Measurements from ENCODE around the gene TEAD1. TPM values are rescaled to one million over a fixed set of nuclear protein-coding genes. Genes with fewer than 3 reads are reported as not detected.

Gene TEAD1
- polyA plus RNA-seq, 1 donor from 2014 or later = 12.2 TPM

DNA sequence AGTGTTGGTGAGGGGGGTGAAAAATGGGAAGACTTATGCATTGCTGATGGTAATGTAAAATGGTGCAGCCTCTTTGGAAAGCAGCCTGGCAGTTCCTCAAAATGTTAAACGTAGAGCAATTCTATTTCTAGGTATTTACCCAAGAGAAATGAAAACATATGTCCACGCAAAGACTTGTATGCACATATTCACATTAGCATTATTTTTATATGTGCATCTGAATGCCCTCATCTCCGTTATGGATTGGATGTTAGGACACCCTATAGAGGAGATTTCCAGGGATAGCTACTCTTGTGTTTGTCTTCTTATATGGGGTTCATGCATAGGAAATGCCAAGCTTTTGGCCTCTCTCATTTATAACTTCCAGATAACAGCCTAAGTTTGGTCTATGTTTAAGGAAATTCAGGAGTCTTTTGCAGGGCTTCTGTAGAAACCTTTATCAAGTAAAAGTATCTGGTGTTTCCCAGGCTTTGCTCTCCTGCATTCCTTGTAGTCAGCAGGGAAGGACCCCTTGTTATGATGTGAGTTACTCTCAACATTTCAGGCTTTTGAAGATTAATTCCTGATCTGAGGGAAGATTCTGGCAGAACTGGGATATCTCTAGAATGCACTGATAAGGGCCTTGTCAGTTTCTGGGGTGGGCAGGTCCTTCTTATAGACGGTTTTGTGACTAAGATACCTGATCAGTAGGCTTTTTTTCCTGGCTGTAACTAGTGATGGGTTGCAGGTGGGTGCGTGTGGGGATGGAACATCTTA lies 116.8 kb downstream of the TEAD1 start:
- Histone ChIP-seq H3K9ac (ENCODE audit: low read length) (no peak overlapping the region), H3K9me2 (ENCODE audit: insufficient read depth, low read length) (no peaks in the 10 kb centered on the region), H3K4me2 (ENCODE audit: low read length) (no peak overlapping the region), H3F3A (ENCODE audit: insufficient read depth, low read length, poor library complexity, severe bottlenecking) (no peaks in the 10 kb centered on the region), H2AFZ (ENCODE audit: low read depth, low read length) (no peak overlapping the region), H3K27ac (ENCODE audit: low read length) (no peak overlapping the region), H4K20me1 (ENCODE audit: insufficient read depth) (no peaks in the 10 kb centered on the region), H3K4me3 (ENCODE audit: low read length) (no peak overlapping the region), H3K79me2 (replicated peaks; ENCODE audit: insufficient read depth, low read length) (peaks cover 14% of the 10 kb centered on the region), H3K9me3 (ENCODE audit: low read length) (no peaks in the 10 kb centered on the region), H3K36me3 (ENCODE audit: insufficient read depth, low read length) (no peaks in the 10 kb centered on the region), H3K27me3 (ENCODE audit: insufficient read depth, low read depth, low read length) (no peaks in the 10 kb centered on the region)
- TF ChIP-seq TAF1 (IDR thresholded peaks at IDR 0.05; ENCODE audit: low read depth) (no peak), SMC3 (conservative IDR thresholded peaks at IDR 0.05; ENCODE audit: poor library complexity) (no peak), EZH2 (IDR thresholded peaks at IDR 0.05; ENCODE audit: borderline replicate concordance, insufficient read depth, low read length, poor library complexity, severe bottlenecking) (no peak)

DNA sequence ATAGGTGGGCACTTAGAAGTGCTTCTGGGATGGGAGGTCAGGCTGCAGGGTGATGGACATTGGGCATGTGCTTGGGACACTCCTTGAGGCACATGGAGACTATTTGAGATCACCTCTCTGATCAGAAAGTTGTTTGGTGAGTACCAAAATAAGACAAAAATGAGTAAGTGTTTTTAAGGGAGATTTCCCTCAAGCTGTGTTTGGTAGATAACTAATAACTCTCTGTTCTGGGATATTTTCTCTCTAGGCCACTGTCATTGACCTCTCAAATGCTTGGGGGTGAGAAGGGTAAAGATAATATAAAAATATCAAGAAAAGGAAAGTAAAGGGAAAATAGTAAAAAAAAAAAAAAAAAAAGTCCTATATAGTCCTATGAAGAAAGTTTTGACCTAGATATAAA lies 117.8 kb downstream of the TEAD1 start:
- TF ChIP-seq, protein P1, sequence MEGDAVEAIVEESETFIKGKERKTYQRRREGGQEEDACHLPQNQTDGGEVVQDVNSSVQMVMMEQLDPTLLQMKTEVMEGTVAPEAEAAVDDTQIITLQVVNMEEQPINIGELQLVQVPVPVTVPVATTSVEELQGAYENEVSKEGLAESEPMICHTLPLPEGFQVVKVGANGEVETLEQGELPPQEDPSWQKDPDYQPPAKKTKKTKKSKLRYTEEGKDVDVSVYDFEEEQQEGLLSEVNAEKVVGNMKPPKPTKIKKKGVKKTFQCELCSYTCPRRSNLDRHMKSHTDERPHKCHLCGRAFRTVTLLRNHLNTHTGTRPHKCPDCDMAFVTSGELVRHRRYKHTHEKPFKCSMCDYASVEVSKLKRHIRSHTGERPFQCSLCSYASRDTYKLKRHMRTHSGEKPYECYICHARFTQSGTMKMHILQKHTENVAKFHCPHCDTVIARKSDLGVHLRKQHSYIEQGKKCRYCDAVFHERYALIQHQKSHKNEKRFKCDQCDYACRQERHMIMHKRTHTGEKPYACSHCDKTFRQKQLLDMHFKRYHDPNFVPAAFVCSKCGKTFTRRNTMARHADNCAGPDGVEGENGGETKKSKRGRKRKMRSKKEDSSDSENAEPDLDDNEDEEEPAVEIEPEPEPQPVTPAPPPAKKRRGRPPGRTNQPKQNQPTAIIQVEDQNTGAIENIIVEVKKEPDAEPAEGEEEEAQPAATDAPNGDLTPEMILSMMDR (IDR thresholded peaks at IDR 0.05; ENCODE audit: poor library complexity, severe bottlenecking) = no peak
- TF ChIP-seq, protein P2, sequence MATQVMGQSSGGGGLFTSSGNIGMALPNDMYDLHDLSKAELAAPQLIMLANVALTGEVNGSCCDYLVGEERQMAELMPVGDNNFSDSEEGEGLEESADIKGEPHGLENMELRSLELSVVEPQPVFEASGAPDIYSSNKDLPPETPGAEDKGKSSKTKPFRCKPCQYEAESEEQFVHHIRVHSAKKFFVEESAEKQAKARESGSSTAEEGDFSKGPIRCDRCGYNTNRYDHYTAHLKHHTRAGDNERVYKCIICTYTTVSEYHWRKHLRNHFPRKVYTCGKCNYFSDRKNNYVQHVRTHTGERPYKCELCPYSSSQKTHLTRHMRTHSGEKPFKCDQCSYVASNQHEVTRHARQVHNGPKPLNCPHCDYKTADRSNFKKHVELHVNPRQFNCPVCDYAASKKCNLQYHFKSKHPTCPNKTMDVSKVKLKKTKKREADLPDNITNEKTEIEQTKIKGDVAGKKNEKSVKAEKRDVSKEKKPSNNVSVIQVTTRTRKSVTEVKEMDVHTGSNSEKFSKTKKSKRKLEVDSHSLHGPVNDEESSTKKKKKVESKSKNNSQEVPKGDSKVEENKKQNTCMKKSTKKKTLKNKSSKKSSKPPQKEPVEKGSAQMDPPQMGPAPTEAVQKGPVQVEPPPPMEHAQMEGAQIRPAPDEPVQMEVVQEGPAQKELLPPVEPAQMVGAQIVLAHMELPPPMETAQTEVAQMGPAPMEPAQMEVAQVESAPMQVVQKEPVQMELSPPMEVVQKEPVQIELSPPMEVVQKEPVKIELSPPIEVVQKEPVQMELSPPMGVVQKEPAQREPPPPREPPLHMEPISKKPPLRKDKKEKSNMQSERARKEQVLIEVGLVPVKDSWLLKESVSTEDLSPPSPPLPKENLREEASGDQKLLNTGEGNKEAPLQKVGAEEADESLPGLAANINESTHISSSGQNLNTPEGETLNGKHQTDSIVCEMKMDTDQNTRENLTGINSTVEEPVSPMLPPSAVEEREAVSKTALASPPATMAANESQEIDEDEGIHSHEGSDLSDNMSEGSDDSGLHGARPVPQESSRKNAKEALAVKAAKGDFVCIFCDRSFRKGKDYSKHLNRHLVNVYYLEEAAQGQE (IDR thresholded peaks at IDR 0.05; ENCODE audit: borderline replicate concordance) = no peak
- TF ChIP-seq RAD21 (conservative IDR thresholded peaks at IDR 0.05) (no peak), TAF1 (IDR thresholded peaks at IDR 0.05; ENCODE audit: low read depth) (no peak), EZH2 (IDR thresholded peaks at IDR 0.05; ENCODE audit: borderline replicate concordance, insufficient read depth, low read length, poor library complexity, severe bottlenecking) (no peak), EP300 (conservative IDR thresholded peaks at IDR 0.05; ENCODE audit: poor library complexity, severe bottlenecking) (no peak), MXI1 (conservative IDR thresholded peaks at IDR 0.05; ENCODE audit: poor library complexity, severe bottlenecking) (no peak), SMC3 (conservative IDR thresholded peaks at IDR 0.05; ENCODE audit: poor library complexity) (no peak), POLR2AphosphoS5 (IDR thresholded peaks at IDR 0.05) (no peak)
- Histone ChIP-seq H3K9me3 (ENCODE audit: low read length) (no peaks in the 10 kb centered on the region), H3K27me3 (ENCODE audit: insufficient read depth, low read depth, low read length) (no peaks in the 10 kb centered on the region), H3F3A (ENCODE audit: insufficient read depth, low read length, poor library complexity, severe bottlenecking) (no peaks in the 10 kb centered on the region), H4K20me1 (ENCODE audit: insufficient read depth) (no peaks in the 10 kb centered on the region), H3K4me3 (ENCODE audit: low read length) (no peak overlapping the region), H3K4me2 (ENCODE audit: low read length) (no peak overlapping the region), H3K9me2 (ENCODE audit: insufficient read depth, low read length) (no peaks in the 10 kb centered on the region), H3K36me3 (ENCODE audit: insufficient read depth, low read length) (no peaks in the 10 kb centered on the region), H3K9ac (ENCODE audit: low read length) (no peak overlapping the region), H3K27ac (ENCODE audit: low read length) (no peak overlapping the region), H3K79me2 (replicated peaks; ENCODE audit: insufficient read depth, low read length) (peaks cover 14% of the 10 kb centered on the region), H2AFZ (ENCODE audit: low read depth, low read length) (no peak overlapping the region)

Measured in neural cell (in vitro differentiated cells).